Neural cell (in vitro differentiated cells): ENCODE data around the gene SEC14L1. TPM values are rescaled to one million over a fixed set of nuclear protein-coding genes. Genes with fewer than 3 reads are reported as not detected.

Experiments used
- H2AFZ ChIP-seq: fragments of 200-600, 300-800 bp; sonication (generic), shearing (Covaris generic); 2 replicates; pipeline ENCODE4 v1.6.0; 2014; ENCODE audit warnings: low read depth, mild to moderate bottlenecking, antibody characterized with exemption, low read length, moderate library complexity
- H3F3A ChIP-seq: fragments of 200-600 bp; shearing (Covaris generic); 2 replicates; pipeline ENCODE4 v1.6.1; 2016; ENCODE audit warnings: mild to moderate bottlenecking, moderate library complexity, mixed read lengths, antibody characterized with exemption, low read length; ENCODE audit not compliant: insufficient read depth, poor library complexity, severe bottlenecking
- H3K27ac ChIP-seq: fragments of 200-600, 300-800 bp; sonication (generic), shearing (Covaris generic); 2 replicates; pipeline ENCODE4 v1.5.1; 2014; ENCODE audit warnings: mild to moderate bottlenecking, low read length, moderate library complexity
- H3K27me3 ChIP-seq: fragments of 300-800, 200-600 bp; sonication (generic), shearing (Covaris generic); 2 replicates; pipeline ENCODE4 v1.6.0; 2014; ENCODE audit warnings: mild to moderate bottlenecking, low read depth, low read length, moderate library complexity; ENCODE audit not compliant: insufficient read depth
- H3K36me3 ChIP-seq: fragments of 300-800, 200-600 bp; sonication (generic), shearing (Covaris generic); 2 replicates; pipeline ENCODE4 v1.5.1; 2014; ENCODE audit warnings: mild to moderate bottlenecking, antibody characterized with exemption, low read length, moderate library complexity; ENCODE audit not compliant: insufficient read depth
- H3K4me2 ChIP-seq: fragments of 300-800, 200-600 bp; sonication (generic), shearing (Covaris generic); 2 replicates; pipeline ENCODE4 v1.6.0; 2014; ENCODE audit warnings: mild to moderate bottlenecking, low read length
- H3K4me3 ChIP-seq: fragments of 300-800, 200-600 bp; sonication (generic), shearing (Covaris generic); 2 replicates; pipeline ENCODE4 v1.5.1; 2014; ENCODE audit warnings: mild to moderate bottlenecking, low read length, moderate library complexity
- H3K79me2 ChIP-seq: fragments of 200-600 bp; shearing (Covaris generic); replicated peaks from 2 replicates; pipeline ENCODE4 v1.6.0; 2014; ENCODE audit warnings: mild to moderate bottlenecking, low read length, moderate library complexity; ENCODE audit not compliant: insufficient read depth
- H3K9ac ChIP-seq: fragments of 300-800, 200-600 bp; sonication (generic), shearing (Covaris generic); 2 replicates; pipeline ENCODE4 v1.6.1; 2016; ENCODE audit warnings: mild to moderate bottlenecking, low read length, mixed read lengths
- H3K9me2 ChIP-seq: fragments of 200-600 bp; shearing (Covaris generic); 2 replicates; pipeline ENCODE4 v1.6.1; 2016; ENCODE audit warnings: mild to moderate bottlenecking, low read length, mixed read lengths; ENCODE audit not compliant: insufficient read depth
- H3K9me3 ChIP-seq: fragments of 200-600, 300-800 bp; sonication (generic), shearing (Covaris generic); 2 replicates; pipeline ENCODE4 v1.6.1; 2016; ENCODE audit warnings: mild to moderate bottlenecking, mixed run types, low read length, moderate library complexity, mixed read lengths
- H4K20me1 ChIP-seq: fragments of 200-600 bp; shearing (Covaris generic); 2 replicates; pipeline ENCODE4 v1.6.1; 2016; ENCODE audit warnings: mild to moderate bottlenecking, mixed run types; ENCODE audit not compliant: insufficient read depth
- CTCF ChIP-seq: fragments of 450-650 bp; IDR thresholded peaks from 2 replicates; pipeline ENCODE4 v1.5.1; 2014; ENCODE audit warnings: antibody characterized with exemption, mild to moderate bottlenecking, moderate library complexity; ENCODE audit not compliant: poor library complexity, severe bottlenecking
- EP300 ChIP-seq: fragments of 450-650 bp; conservative IDR thresholded peaks from 2 replicates; pipeline ENCODE4 v1.6.1; 2014; ENCODE audit warnings: antibody characterized with exemption, mild to moderate bottlenecking, moderate library complexity; ENCODE audit not compliant: poor library complexity, severe bottlenecking
- EZH2 ChIP-seq: fragments of 200-600, 300-800 bp; shearing (Covaris generic), sonication (generic); IDR thresholded peaks from 2 replicates; pipeline ENCODE4 v1.6.1; 2014; ENCODE audit warnings: antibody characterized with exemption, low read length, borderline replicate concordance, mild to moderate bottlenecking; ENCODE audit not compliant: insufficient read depth, poor library complexity, severe bottlenecking
- MXI1 ChIP-seq: fragments of 450-650 bp; conservative IDR thresholded peaks from 2 replicates; pipeline ENCODE4 v1.6.1; 2014; ENCODE audit warnings: antibody characterized with exemption, mild to moderate bottlenecking; ENCODE audit not compliant: poor library complexity, severe bottlenecking
- POLR2AphosphoS5 ChIP-seq: IDR thresholded peaks from 2 replicates; pipeline ENCODE4 v1.6.1; 2012
- RAD21 ChIP-seq: fragments of 450-650 bp; conservative IDR thresholded peaks from 2 replicates; pipeline ENCODE4 v1.6.1; 2014; ENCODE audit warnings: antibody characterized with exemption, mild to moderate bottlenecking, moderate library complexity
- REST ChIP-seq: IDR thresholded peaks from 2 replicates; pipeline ENCODE4 v1.6.1; 2012; ENCODE audit warnings: borderline replicate concordance
- SMC3 ChIP-seq: fragments of 450-650 bp; conservative IDR thresholded peaks from 2 replicates; pipeline ENCODE4 v1.6.1; 2014; ENCODE audit warnings: antibody characterized with exemption, mild to moderate bottlenecking, moderate library complexity; ENCODE audit not compliant: poor library complexity
- TAF1 ChIP-seq: IDR thresholded peaks from 2 replicates; pipeline ENCODE4 v1.6.1; 2012; ENCODE audit warnings: low read depth
- polyA plus RNA-seq: library from polyadenylated mRNA; depleted of rRNA; stranded (reverse); fragments of >200 nt; gene quantifications from 2 replicates; pipeline ENCODE4 v1.2.3, GENCODE V29; 2014

SEC14L1 gene
- polyA plus RNA-seq, 1 donor from 2014 or later = 40.4 TPM

- Histone ChIP-seq H4K20me1 (no peaks in the 10 kb centered on the region), H3K9me3 (no peaks in the 10 kb centered on the region), H3K27ac (no peak overlapping the region), H3K4me3 (no peak overlapping the region), H3K9ac (no peak overlapping the region), H3F3A (no peaks in the 10 kb centered on the region), H3K9me2 (no peaks in the 10 kb centered on the region), H2AFZ (no peak overlapping the region), H3K36me3 (no peaks in the 10 kb centered on the region), H3K79me2 (no peaks in the 10 kb centered on the region), H3K27me3 (no peaks in the 10 kb centered on the region), H3K4me2 (no peak overlapping the region)
- TF ChIP-seq POLR2AphosphoS5 (no peak), MXI1 (no peak), TAF1 (no peak), CTCF (no peak), EZH2 (no peak), SMC3 (no peak), EP300 (no peak), REST (no peak), RAD21 (no peak)
Observed at GRCh38 chr17:77231076-77231871, 90.5 kb downstream of the SEC14L1 start.

- H3K4me3 ChIP-seq = no peak overlapping the region
- no peaks in the 10 kb centered on the region for H3K36me3 ChIP-seq
- no peak for TF ChIP-seq CTCF
- no peak for TF ChIP-seq RAD21
- TF ChIP-seq MXI1 = no peak
- no peak for TF ChIP-seq TAF1
- no peak for TF ChIP-seq EP300
- no peak for TF ChIP-seq EZH2
- TF ChIP-seq POLR2AphosphoS5 = no peak
- TF ChIP-seq REST = no peak
- TF ChIP-seq SMC3 = no peak
- no peak overlapping the region for H3K27ac ChIP-seq
- H3F3A ChIP-seq = no peaks in the 10 kb centered on the region
- H3K27me3 ChIP-seq = no peaks in the 10 kb centered on the region
- H3K9me2 ChIP-seq = no peaks in the 10 kb centered on the region
- H4K20me1 ChIP-seq = no peaks in the 10 kb centered on the region
- H3K9ac ChIP-seq = no peak overlapping the region
- no peaks in the 10 kb centered on the region for H3K9me3 ChIP-seq
- H3K79me2 ChIP-seq = no peaks in the 10 kb centered on the region
- no peak overlapping the region for H2AFZ ChIP-seq
- no peak overlapping the region for H3K4me2 ChIP-seq
Observed at GRCh38 chr17:77233127-77233526, 92.4 kb downstream of the SEC14L1 start.
